GM23338 (cell line): ENCODE data around the gene SCLT1. TPM values are rescaled to one million over a fixed set of nuclear protein-coding genes. Genes with fewer than 3 reads are reported as not detected.

Experiments used
- EZH2phosphoT487 ChIP-seq: fragments of 200-600 bp; sonication (generic); IDR thresholded peaks from one replicate; pipeline ENCODE4 v1.8.1; 2018; ENCODE audit warnings: antibody characterized with exemption; ENCODE audit not compliant: unreplicated experiment
- NANOG ChIP-seq: IDR thresholded peaks from 2 replicates; pipeline ENCODE4 v1.6.1; 2016; ENCODE audit warnings: antibody characterized with exemption, borderline replicate concordance
- POLR2AphosphoS5 ChIP-seq: IDR thresholded peaks from 2 replicates; pipeline ENCODE4 v1.6.1; 2016; ENCODE audit warnings: antibody characterized with exemption, low read depth
- ZNF462 ChIP-seq: fragments of 250-450 bp; sonication (Bioruptor Pico); IDR thresholded peaks from 2 replicates; pipeline ENCODE4 v1.5.0; 2020; ENCODE audit warnings: mild to moderate bottlenecking, moderate library complexity
- polyA plus RNA-seq: library from polyadenylated mRNA; unstranded; fragments of >200 nt; fragmentation: Nextera tagmentation; extraction: Ambion mirVana; gene quantifications from 2 replicates; pipeline ENCODE4 v1.2.1, GENCODE V29; 2016
- total RNA-seq: library from RNA; depleted of rRNA; stranded (reverse); fragments of >200 nt; shearing (Covaris generic); gene quantifications from 2 replicates; pipeline ENCODE4 v1.2.3, GENCODE V29; 2014
- TF ChIP-seq, protein P1 (sequence below): IDR thresholded peaks from one replicate; pipeline ENCODE4 v1.6.1; 2018; ENCODE audit warnings: antibody characterized with exemption; ENCODE audit not compliant: unreplicated experiment

The SCLT1 gene
- total and polyA plus RNA-seq, 2 experiments from 2014 or later = 18.5 to 18.9 TPM

- TF ChIP-seq ZNF462 (CRISPR knock-in tag) = no peak
- TF ChIP-seq POLR2AphosphoS5 = no peak
- TF ChIP-seq NANOG = no peak
- TF ChIP-seq, protein P1, sequence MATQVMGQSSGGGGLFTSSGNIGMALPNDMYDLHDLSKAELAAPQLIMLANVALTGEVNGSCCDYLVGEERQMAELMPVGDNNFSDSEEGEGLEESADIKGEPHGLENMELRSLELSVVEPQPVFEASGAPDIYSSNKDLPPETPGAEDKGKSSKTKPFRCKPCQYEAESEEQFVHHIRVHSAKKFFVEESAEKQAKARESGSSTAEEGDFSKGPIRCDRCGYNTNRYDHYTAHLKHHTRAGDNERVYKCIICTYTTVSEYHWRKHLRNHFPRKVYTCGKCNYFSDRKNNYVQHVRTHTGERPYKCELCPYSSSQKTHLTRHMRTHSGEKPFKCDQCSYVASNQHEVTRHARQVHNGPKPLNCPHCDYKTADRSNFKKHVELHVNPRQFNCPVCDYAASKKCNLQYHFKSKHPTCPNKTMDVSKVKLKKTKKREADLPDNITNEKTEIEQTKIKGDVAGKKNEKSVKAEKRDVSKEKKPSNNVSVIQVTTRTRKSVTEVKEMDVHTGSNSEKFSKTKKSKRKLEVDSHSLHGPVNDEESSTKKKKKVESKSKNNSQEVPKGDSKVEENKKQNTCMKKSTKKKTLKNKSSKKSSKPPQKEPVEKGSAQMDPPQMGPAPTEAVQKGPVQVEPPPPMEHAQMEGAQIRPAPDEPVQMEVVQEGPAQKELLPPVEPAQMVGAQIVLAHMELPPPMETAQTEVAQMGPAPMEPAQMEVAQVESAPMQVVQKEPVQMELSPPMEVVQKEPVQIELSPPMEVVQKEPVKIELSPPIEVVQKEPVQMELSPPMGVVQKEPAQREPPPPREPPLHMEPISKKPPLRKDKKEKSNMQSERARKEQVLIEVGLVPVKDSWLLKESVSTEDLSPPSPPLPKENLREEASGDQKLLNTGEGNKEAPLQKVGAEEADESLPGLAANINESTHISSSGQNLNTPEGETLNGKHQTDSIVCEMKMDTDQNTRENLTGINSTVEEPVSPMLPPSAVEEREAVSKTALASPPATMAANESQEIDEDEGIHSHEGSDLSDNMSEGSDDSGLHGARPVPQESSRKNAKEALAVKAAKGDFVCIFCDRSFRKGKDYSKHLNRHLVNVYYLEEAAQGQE = no peak
- no peak for TF ChIP-seq EZH2phosphoT487
Measured at GRCh38 chr4:128861856-128862518, 231.4 kb downstream of the SCLT1 start (continued).
